ENCODE results near the gene ADAMTSL1.

DNA sequence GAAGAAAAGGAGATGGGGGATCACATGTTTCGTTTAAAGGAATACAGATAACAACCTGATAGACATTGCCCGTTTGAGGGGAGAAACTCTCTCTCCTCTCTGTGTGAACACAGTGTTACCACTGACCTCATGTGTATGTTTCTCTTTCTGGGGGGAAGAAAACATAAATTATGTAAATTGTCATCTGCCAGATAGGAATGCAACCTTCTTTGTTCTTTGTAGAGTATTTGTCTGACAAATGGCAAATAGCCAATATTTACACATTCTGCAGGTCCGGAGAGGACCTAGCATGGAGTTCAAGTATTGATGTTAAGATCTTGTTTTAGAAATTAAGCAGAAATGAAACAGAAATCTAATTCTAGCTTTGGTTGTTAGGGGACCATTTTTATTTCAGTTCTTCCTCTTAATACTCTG lies 282.8 kb downstream of the ADAMTSL1 start:
- TF ChIP-seq EZH2 (IDR thresholded peaks at IDR 0.05; ENCODE audit: insufficient read depth, low read length): no peak
- TF ChIP-seq, protein P1, sequence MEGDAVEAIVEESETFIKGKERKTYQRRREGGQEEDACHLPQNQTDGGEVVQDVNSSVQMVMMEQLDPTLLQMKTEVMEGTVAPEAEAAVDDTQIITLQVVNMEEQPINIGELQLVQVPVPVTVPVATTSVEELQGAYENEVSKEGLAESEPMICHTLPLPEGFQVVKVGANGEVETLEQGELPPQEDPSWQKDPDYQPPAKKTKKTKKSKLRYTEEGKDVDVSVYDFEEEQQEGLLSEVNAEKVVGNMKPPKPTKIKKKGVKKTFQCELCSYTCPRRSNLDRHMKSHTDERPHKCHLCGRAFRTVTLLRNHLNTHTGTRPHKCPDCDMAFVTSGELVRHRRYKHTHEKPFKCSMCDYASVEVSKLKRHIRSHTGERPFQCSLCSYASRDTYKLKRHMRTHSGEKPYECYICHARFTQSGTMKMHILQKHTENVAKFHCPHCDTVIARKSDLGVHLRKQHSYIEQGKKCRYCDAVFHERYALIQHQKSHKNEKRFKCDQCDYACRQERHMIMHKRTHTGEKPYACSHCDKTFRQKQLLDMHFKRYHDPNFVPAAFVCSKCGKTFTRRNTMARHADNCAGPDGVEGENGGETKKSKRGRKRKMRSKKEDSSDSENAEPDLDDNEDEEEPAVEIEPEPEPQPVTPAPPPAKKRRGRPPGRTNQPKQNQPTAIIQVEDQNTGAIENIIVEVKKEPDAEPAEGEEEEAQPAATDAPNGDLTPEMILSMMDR (IDR thresholded peaks at IDR 0.05; ENCODE audit: insufficient read depth, low read depth, low read length): no peak

Data from astrocyte (in vitro differentiated cells and primary cell).